ENCODE data around the gene FBXO28.

DNA sequence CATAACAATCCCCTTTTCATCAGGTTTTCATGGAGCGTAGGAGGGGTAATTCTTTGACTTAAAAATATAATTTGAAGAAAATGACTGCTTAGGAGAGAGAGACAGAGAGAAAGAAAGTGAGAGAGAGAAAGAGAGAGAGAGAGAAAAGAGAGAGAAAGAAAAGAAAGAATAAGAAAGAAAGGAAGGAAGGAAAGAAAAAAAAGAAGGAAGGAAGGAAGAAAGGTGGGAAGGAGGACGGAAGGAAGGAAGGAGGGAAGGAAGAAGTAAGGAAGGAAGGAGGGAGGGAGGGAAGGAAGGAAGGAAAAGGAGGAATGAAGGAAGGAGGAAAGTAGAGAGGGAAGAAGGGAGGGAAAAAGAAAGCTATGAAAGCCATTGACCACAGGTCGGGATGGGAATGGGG, 58.3 kb downstream of the FBXO28 start:
- TF ChIP-seq, protein P1, sequence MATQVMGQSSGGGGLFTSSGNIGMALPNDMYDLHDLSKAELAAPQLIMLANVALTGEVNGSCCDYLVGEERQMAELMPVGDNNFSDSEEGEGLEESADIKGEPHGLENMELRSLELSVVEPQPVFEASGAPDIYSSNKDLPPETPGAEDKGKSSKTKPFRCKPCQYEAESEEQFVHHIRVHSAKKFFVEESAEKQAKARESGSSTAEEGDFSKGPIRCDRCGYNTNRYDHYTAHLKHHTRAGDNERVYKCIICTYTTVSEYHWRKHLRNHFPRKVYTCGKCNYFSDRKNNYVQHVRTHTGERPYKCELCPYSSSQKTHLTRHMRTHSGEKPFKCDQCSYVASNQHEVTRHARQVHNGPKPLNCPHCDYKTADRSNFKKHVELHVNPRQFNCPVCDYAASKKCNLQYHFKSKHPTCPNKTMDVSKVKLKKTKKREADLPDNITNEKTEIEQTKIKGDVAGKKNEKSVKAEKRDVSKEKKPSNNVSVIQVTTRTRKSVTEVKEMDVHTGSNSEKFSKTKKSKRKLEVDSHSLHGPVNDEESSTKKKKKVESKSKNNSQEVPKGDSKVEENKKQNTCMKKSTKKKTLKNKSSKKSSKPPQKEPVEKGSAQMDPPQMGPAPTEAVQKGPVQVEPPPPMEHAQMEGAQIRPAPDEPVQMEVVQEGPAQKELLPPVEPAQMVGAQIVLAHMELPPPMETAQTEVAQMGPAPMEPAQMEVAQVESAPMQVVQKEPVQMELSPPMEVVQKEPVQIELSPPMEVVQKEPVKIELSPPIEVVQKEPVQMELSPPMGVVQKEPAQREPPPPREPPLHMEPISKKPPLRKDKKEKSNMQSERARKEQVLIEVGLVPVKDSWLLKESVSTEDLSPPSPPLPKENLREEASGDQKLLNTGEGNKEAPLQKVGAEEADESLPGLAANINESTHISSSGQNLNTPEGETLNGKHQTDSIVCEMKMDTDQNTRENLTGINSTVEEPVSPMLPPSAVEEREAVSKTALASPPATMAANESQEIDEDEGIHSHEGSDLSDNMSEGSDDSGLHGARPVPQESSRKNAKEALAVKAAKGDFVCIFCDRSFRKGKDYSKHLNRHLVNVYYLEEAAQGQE (IDR thresholded peaks at IDR 0.05; ENCODE audit: low read depth), result no peak
- TF ChIP-seq, protein P2, sequence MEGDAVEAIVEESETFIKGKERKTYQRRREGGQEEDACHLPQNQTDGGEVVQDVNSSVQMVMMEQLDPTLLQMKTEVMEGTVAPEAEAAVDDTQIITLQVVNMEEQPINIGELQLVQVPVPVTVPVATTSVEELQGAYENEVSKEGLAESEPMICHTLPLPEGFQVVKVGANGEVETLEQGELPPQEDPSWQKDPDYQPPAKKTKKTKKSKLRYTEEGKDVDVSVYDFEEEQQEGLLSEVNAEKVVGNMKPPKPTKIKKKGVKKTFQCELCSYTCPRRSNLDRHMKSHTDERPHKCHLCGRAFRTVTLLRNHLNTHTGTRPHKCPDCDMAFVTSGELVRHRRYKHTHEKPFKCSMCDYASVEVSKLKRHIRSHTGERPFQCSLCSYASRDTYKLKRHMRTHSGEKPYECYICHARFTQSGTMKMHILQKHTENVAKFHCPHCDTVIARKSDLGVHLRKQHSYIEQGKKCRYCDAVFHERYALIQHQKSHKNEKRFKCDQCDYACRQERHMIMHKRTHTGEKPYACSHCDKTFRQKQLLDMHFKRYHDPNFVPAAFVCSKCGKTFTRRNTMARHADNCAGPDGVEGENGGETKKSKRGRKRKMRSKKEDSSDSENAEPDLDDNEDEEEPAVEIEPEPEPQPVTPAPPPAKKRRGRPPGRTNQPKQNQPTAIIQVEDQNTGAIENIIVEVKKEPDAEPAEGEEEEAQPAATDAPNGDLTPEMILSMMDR (IDR thresholded peaks at IDR 0.05 in 2 of 3, conservative IDR thresholded peaks at IDR 0.05 in 1 of 3; ENCODE audit: borderline replicate concordance in 1 of 3, insufficient read depth in 1 of 3, low read depth in 2 of 3, low read length in 2 of 3), result no peak
- TF ChIP-seq TCF7L2 (IDR thresholded peaks at IDR 0.05; ENCODE audit: borderline replicate concordance, extremely low read depth, insufficient read depth, insufficient read length), result no peak
- no peak for TF ChIP-seq EZH2 (IDR thresholded peaks at IDR 0.05)
- no peak for TF ChIP-seq POLR2A (IDR thresholded peaks at IDR 0.05; ENCODE audit: borderline replicate concordance, extremely low read depth, insufficient read depth, insufficient read length)
- no peak for TF ChIP-seq EZH2phosphoT487 (IDR thresholded peaks at IDR 0.05; ENCODE audit: borderline replicate concordance)
- TF ChIP-seq POLR2AphosphoS5 (IDR thresholded peaks at IDR 0.05; ENCODE audit: low read depth, low read length), result no peak
- TF ChIP-seq ELF1 (IDR thresholded peaks at IDR 0.05; ENCODE audit: borderline replicate concordance, low read depth), result no peak
- TF ChIP-seq YY1 (IDR thresholded peaks at IDR 0.05; ENCODE audit: extremely low read depth, insufficient replicate concordance, low read depth, low read length), result no peak
- no peak for TF ChIP-seq RAD21 (IDR thresholded peaks at IDR 0.05; ENCODE audit: low read depth)
- TF ChIP-seq CBX3 (IDR thresholded peaks at IDR 0.05; ENCODE audit: low read depth), result no peak
- no peak for TF ChIP-seq EGR1 (IDR thresholded peaks at IDR 0.05; ENCODE audit: low read depth)
- TF ChIP-seq ZNF274 (IDR thresholded peaks at IDR 0.05; ENCODE audit: low read depth, low read length), result no peak

All from HCT116 (cell line).